Uterus (tissue), 4 donors: Measurements from ENCODE around the gene MAGI2. TPM values are rescaled to one million over a fixed set of nuclear protein-coding genes. Genes with fewer than 3 reads are reported as not detected.

Source experiments
- DNase-seq, 2 donors: peaks; one replicate each; pipeline ENCODE4 v3.0.0-alpha.2; 2019 to 2020
- H3K27ac ChIP-seq, 2 donors: fragments of 200-600 bp; sonication (generic); 1 replicate in 1 of 2; 2 replicates in 1 of 2; pipeline ENCODE4 v1.5.1; 2016 to 2018
- H3K27me3 ChIP-seq, 2 donors: fragments of 200-600 bp; sonication (generic); one replicate each; pipeline ENCODE4 v1.5.1; 2018 to 2019; ENCODE audit warnings: control low read depth in 1 of 2
- H3K36me3 ChIP-seq, 2 donors: fragments of 200-600 bp; sonication (generic); one replicate each; pipeline ENCODE4 v1.5.1; 2019; ENCODE audit warnings: control low read depth in 1 of 2
- H3K4me1 ChIP-seq, 2 donors: fragments of 200-600 bp; sonication (generic); one replicate each; pipeline ENCODE4 v1.5.1; 2018 to 2019; ENCODE audit warnings: control low read depth in 1 of 2
- H3K4me3 ChIP-seq, 2 donors: fragments of 200-600 bp; sonication (generic); 1 replicate in 1 of 2; 2 replicates in 1 of 2; pipeline ENCODE4 v1.5.1; 2018 to 2019; ENCODE audit warnings: mild to moderate bottlenecking in 1 of 2
- H3K9me3 ChIP-seq, 2 donors: fragments of 200-600 bp; sonication (generic); one replicate each; pipeline ENCODE4 v1.5.1; 2019; ENCODE audit warnings: control low read depth in 1 of 2
- POLR2A ChIP-seq, 2 donors: fragments of 450-650 bp; IDR thresholded peaks; one replicate each; pipeline ENCODE4 v1.6.1; 2016; ENCODE audit warnings: antibody characterized with exemption in 2 of 2, mild to moderate bottlenecking in 1 of 2, moderate library complexity in 1 of 2
- intact Hi-C: fragments of 100-400 bp; cut with DNase I; formaldehyde crosslinking; loops from one replicate; pipeline ENCODE4 v1.15.1; 2023; ENCODE audit warnings: low total_unique reads
- total RNA-seq, 4 donors: library from RNA; depleted of rRNA in 3 of 4; stranded (reverse); fragments of >200 nt in 3 of 4; gene quantifications; one replicate each; pipeline versions ENCODE4 v1.1.0 to v1.2.4, GENCODE V29; 2014 to 2023
- TF ChIP-seq, protein P1 (sequence below), 4 experiments: fragments of 200-600 bp in 2 of 4; fragments of 450-650 bp in 2 of 4; sonication (generic) in 2 of 4; IDR thresholded peaks; one replicate each; pipeline ENCODE4 v1.5.1; 2016 to 2019; ENCODE audit warnings: antibody characterized with exemption in 4 of 4, mild to moderate bottlenecking in 2 of 4, moderate library complexity in 1 of 4
- donor health status: DM: yes; HTN: yes; CAD: no.

Gene MAGI2
- total RNA-seq = 10 to 100 TPM in 2 of 4 donors, 1 to 10 TPM in 2; 5.3 to 23.2 (median 13.8) TPM

GRCh38 chr7:79453558-79454360, at the start of gene MAGI2:
TSS of gene MAGI2 (minus strand) at chr7:79453667. CDS start at chr7:79453320, 347 bp downstream.
- Histone ChIP-seq H3K27me3 (no peaks in the 10 kb centered on the region), H3K4me3 (peak within 1 kb of the TSS; percentile 83 to 85), H3K9me3 (no peaks in the 10 kb centered on the region), H3K27ac (peak within 1 kb of the TSS; percentile 94 to 97), H3K4me1 (peaks cover 0 to 8% of the 10 kb centered on the region in 2 donors), H3K36me3 (no peaks in the 10 kb centered on the region)
- TF ChIP-seq, protein P1, sequence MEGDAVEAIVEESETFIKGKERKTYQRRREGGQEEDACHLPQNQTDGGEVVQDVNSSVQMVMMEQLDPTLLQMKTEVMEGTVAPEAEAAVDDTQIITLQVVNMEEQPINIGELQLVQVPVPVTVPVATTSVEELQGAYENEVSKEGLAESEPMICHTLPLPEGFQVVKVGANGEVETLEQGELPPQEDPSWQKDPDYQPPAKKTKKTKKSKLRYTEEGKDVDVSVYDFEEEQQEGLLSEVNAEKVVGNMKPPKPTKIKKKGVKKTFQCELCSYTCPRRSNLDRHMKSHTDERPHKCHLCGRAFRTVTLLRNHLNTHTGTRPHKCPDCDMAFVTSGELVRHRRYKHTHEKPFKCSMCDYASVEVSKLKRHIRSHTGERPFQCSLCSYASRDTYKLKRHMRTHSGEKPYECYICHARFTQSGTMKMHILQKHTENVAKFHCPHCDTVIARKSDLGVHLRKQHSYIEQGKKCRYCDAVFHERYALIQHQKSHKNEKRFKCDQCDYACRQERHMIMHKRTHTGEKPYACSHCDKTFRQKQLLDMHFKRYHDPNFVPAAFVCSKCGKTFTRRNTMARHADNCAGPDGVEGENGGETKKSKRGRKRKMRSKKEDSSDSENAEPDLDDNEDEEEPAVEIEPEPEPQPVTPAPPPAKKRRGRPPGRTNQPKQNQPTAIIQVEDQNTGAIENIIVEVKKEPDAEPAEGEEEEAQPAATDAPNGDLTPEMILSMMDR (IDR thresholded peaks at IDR 0.05) = no peak
- peak; percentile 53 to 71 for TF ChIP-seq POLR2A (IDR thresholded peaks at IDR 0.05)
- peak; percentile 84 to 87 for DNase-seq
- intact Hi-C loops = no loop called here

- TF ChIP-seq, protein P1 (IDR thresholded peaks at IDR 0.05) = no peak
- TF ChIP-seq POLR2A (IDR thresholded peaks at IDR 0.05) = no peak
- no peak for DNase-seq
- Histone ChIP-seq H3K9me3 (no peaks in the 10 kb centered on the region), H3K4me1 (no peaks in the 10 kb centered on the region), H3K27ac (no peak overlapping the region), H3K4me3 (no peak overlapping the region), H3K36me3 (no peaks in the 10 kb centered on the region), H3K27me3 (no peaks in the 10 kb centered on the region)
- intact Hi-C loops = no loop called here
Observed at GRCh38 chr7:79502151-79502550, 48.7 kb upstream of the MAGI2 start.

GRCh38 chr7:79500759-79501158, 47.3 kb upstream of the MAGI2 start:
- Histone ChIP-seq H3K36me3 (no peaks in the 10 kb centered on the region), H3K4me1 (no peaks in the 10 kb centered on the region), H3K9me3 (no peaks in the 10 kb centered on the region), H3K27ac (no peak overlapping the region), H3K27me3 (no peaks in the 10 kb centered on the region), H3K4me3 (no peak overlapping the region)
- DNase-seq = no peak
- intact Hi-C loops = no loop called here
- no peak for TF ChIP-seq POLR2A (IDR thresholded peaks at IDR 0.05)
- TF ChIP-seq, protein P1 (IDR thresholded peaks at IDR 0.05) = no peak

- Histone ChIP-seq H3K36me3 (no peaks in the 10 kb centered on the region), H3K27ac (no peak overlapping the region), H3K4me3 (no peak overlapping the region), H3K27me3 (no peaks in the 10 kb centered on the region), H3K4me1 (no peaks in the 10 kb centered on the region), H3K9me3 (no peaks in the 10 kb centered on the region)
- no peak for DNase-seq
- TF ChIP-seq, protein P1 (IDR thresholded peaks at IDR 0.05) = no peak
- no peak for TF ChIP-seq POLR2A (IDR thresholded peaks at IDR 0.05)
- intact Hi-C loops = no loop called here
Observed at GRCh38 chr7:79497728-79498127, 44.3 kb upstream of the MAGI2 start.

DNA sequence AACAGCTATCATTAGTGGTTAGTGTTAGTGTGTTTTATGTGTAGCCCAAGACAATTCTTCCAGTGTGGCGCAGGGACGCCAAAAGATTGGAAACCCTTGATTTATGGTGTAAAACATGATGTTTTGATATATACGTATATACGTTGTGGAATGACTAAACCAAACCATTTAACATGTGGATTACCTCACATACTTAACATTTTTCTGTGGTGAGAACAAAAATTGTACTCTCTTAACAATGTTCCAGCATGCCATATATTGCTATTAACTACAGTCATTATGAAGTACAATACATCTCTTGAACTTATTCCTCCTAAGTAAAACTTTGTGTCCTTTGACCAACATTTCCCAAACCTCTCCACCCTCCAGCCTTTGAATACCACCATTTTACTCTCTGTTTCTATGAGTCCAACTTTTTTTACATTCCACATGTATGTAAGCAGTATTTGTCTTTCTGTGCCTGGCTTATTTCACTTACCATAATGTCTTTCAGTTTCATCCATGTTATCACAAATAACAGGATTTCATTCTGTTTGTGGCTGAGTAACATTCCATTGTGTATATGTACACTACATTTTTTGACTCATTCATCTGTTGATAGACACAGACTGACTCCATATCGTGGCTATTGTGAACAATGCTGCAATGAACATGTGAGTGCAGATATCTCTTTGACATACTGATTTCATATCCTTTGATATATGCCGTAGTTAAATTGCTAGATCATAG, 42.2 kb upstream of the MAGI2 start:
- intact Hi-C loops = no loop called here
- H3K27ac ChIP-seq = no peak overlapping the region
- TF ChIP-seq, protein P1 (IDR thresholded peaks at IDR 0.05) = no peak
- TF ChIP-seq POLR2A (IDR thresholded peaks at IDR 0.05) = no peak
- DNase-seq = no peak
- H3K4me1 ChIP-seq = no peaks in the 10 kb centered on the region
- no peaks in the 10 kb centered on the region for H3K36me3 ChIP-seq
- no peaks in the 10 kb centered on the region for H3K27me3 ChIP-seq
- H3K9me3 ChIP-seq = no peaks in the 10 kb centered on the region
- H3K4me3 ChIP-seq = no peak overlapping the region
